ENCODE data around the gene KDM7A. TPM values are rescaled to one million over a fixed set of nuclear protein-coding genes. Genes with fewer than 3 reads are reported as not detected.
"Not testable (repeated sequence)": the region's sequence is repeated elsewhere in the genome, so short reads cannot be mapped to it uniquely, and the experiment has no call there.

The KDM7A gene
- total RNA-seq, 1 donor from 2014 or later: 8.4 TPM

DNA sequence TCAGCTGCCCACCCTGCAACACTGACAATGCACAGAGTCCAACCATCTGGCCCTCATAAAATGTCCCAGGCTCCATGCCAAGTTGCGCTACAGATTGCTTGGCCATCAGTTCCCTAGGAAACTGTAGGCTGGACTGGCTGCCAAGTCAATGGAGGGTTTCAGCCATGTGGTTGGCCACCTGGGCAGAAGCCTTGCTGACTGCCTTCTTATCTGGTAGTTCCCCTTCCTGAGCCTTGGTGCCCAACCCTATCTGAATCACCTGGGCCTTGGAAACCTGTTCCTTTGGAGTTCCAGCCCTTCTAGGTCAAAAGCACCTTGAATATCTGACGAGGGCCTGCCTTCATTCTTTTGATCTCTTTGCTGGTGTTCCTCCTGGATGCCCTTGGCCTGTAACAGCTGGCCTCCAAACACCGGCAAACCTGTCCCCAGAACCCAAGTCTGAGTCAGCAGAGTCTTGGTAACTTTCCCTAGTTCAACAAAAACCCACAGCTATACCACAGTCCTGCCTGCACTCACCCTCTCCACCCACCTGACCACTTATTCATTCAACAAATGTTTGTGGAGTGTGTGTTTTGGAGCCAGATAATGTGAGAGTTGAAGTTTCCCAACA is 37.4 kb upstream of the KDM7A start:
- no peak overlapping the region for H3K9ac ChIP-seq (ENCODE audit: low read depth in 1 of 3, low read length in 3 of 3)
- H3K36me3 ChIP-seq (ENCODE audit: control insufficient read depth in 3 of 3, insufficient read depth in 3 of 3, low read length in 3 of 3): no peaks in the 10 kb centered on the region
- H3K4me1 ChIP-seq (ENCODE audit: control insufficient read depth in 3 of 3, insufficient read depth in 3 of 3, low read length in 3 of 3): peaks cover 0 to 6% (median 0%) of the 10 kb centered on the region in 3 donors
- H3K9me3 ChIP-seq (ENCODE audit: control insufficient read depth in 3 of 3, low read length in 3 of 3): peaks cover 0 to 5% (median 0%) of the 10 kb centered on the region in 3 donors
- peaks cover 0 to 5% (median 3%) of the 10 kb centered on the region in 3 donors for H3K27me3 ChIP-seq (ENCODE audit: control insufficient read depth in 3 of 3, insufficient read depth in 3 of 3, low read length in 3 of 3)
- H3K27ac ChIP-seq (ENCODE audit: low read depth, low read length): peak overlapping the region; percentile 40
- H3K4me3 ChIP-seq (ENCODE audit: low read length in 3 of 3): no peak overlapping the region

DNA sequence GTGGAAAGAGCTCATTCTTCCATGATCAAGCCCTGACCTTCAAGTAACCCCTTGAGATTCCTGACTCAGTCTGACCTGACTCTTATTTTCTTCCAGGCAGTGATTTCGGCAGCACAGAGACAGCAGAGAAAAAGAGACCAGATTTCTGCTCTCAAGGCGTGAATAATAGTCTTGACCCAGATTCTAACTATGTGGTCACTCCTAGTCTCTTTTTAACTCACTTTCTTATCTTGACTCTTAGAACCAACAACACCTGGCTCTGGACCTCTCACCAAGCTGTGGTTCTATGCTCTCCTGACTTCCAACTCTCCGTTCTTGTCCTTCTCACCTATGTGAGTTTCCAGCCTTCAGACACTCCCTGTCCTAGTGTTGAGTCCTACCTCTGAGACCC is 36.9 kb upstream of the KDM7A start:
- peak overlapping the region; percentile 40 for H3K27ac ChIP-seq (ENCODE audit: low read depth, low read length)
- peaks cover 0 to 6% (median 0%) of the 10 kb centered on the region in 3 donors for H3K4me1 ChIP-seq (ENCODE audit: control insufficient read depth in 3 of 3, insufficient read depth in 3 of 3, low read length in 3 of 3)
- H3K9me3 ChIP-seq (ENCODE audit: control insufficient read depth in 3 of 3, low read length in 3 of 3): peaks cover 0 to 5% (median 0%) of the 10 kb centered on the region in 3 donors
- no peaks in the 10 kb centered on the region for H3K36me3 ChIP-seq (ENCODE audit: control insufficient read depth in 3 of 3, insufficient read depth in 3 of 3, low read length in 3 of 3)
- no peak overlapping the region for H3K9ac ChIP-seq (ENCODE audit: low read depth in 1 of 3, low read length in 3 of 3)
- H3K27me3 ChIP-seq (ENCODE audit: control insufficient read depth in 3 of 3, insufficient read depth in 3 of 3, low read length in 3 of 3): peaks cover 0 to 5% (median 3%) of the 10 kb centered on the region in 3 donors
- no peak overlapping the region for H3K4me3 ChIP-seq (ENCODE audit: low read length in 3 of 3)

DNA sequence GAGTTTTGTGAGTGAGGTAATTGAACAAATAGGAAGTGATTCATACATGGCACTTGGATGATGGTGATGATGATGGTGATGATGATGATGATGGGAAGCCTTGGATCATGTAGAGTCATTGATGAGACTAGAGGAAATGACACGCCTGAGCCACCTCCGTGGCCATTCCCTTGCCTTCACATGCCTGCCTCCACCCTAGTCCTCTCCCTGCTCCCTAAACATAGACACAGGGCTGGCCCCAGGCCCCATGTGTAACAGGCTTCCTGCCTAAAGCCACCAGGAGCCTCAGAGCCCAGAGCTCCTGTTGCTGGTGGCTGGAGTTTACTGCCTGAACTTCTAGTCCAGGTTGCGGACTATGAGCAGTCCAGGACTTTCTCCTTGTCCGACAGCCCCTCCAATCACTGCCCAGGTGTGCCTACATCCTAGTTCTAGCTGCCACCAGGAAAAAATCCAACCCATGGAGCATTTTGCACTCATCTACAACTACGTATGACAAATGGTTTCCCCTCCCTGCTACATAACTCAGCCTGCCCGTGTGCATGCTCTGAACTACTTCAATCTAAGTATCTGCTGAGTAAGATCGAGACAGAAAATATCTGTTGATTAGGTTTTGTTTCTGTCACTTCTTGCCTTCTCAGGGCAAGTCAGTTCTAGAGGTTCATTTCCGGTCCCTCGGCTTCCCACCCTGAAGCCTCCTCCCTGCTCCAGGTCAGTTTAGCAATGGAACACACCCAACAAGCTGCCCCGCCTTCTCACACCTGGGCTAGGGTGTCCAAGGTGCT is 35.5 kb upstream of the KDM7A start:
- Histone ChIP-seq H3K27me3 (ENCODE audit: control insufficient read depth in 3 of 3, insufficient read depth in 3 of 3, low read length in 3 of 3) (peaks cover 0 to 5% (median 3%) of the 10 kb centered on the region in 3 donors), H3K27ac (ENCODE audit: low read depth, low read length) (no peak overlapping the region), H3K36me3 (ENCODE audit: control insufficient read depth in 3 of 3, insufficient read depth in 3 of 3, low read length in 3 of 3) (no peaks in the 10 kb centered on the region), H3K4me1 (ENCODE audit: control insufficient read depth in 3 of 3, insufficient read depth in 3 of 3, low read length in 3 of 3) (peaks cover 0 to 6% (median 0%) of the 10 kb centered on the region in 3 donors), H3K9ac (ENCODE audit: low read depth in 1 of 3, low read length in 3 of 3) (no peak overlapping the region), H3K9me3 (ENCODE audit: control insufficient read depth in 3 of 3, low read length in 3 of 3) (peaks cover 0 to 5% (median 0%) of the 10 kb centered on the region in 3 donors), H3K4me3 (ENCODE audit: low read length in 3 of 3) (no peak overlapping the region)

DNA sequence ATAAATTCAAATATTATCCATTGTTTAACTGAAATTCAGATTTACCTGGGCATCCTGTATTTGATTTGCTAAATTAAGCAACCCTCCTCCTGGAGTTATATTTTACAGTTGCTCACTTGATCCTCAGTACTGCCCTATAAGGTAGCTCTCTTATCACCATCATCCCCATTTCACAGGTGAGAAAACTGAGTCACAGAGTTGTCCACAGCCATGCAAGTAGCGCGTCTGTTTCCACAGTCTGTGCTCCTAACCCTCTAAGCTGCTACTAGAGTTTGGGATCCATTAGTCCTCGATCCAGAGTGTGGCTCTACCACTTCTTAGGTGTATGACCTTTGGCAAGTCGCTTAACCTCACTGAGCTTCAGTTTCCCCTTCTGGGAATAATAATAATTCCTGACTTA is 34.9 kb upstream of the KDM7A start:
- peaks cover 0 to 5% (median 0%) of the 10 kb centered on the region in 3 donors for H3K9me3 ChIP-seq (ENCODE audit: control insufficient read depth in 3 of 3, low read length in 3 of 3)
- no peaks in the 10 kb centered on the region for H3K36me3 ChIP-seq (ENCODE audit: control insufficient read depth in 3 of 3, insufficient read depth in 3 of 3, low read length in 3 of 3)
- peaks cover 0 to 6% (median 0%) of the 10 kb centered on the region in 3 donors for H3K4me1 ChIP-seq (ENCODE audit: control insufficient read depth in 3 of 3, insufficient read depth in 3 of 3, low read length in 3 of 3)
- H3K9ac ChIP-seq (ENCODE audit: low read depth in 1 of 3, low read length in 3 of 3): no peak overlapping the region
- no peak overlapping the region for H3K4me3 ChIP-seq (ENCODE audit: low read length in 3 of 3)
- H3K27me3 ChIP-seq (ENCODE audit: control insufficient read depth in 3 of 3, insufficient read depth in 3 of 3, low read length in 3 of 3): peaks cover 0 to 5% (median 3%) of the 10 kb centered on the region in 3 donors
- H3K27ac ChIP-seq (ENCODE audit: low read depth, low read length): no peak overlapping the region

DNA sequence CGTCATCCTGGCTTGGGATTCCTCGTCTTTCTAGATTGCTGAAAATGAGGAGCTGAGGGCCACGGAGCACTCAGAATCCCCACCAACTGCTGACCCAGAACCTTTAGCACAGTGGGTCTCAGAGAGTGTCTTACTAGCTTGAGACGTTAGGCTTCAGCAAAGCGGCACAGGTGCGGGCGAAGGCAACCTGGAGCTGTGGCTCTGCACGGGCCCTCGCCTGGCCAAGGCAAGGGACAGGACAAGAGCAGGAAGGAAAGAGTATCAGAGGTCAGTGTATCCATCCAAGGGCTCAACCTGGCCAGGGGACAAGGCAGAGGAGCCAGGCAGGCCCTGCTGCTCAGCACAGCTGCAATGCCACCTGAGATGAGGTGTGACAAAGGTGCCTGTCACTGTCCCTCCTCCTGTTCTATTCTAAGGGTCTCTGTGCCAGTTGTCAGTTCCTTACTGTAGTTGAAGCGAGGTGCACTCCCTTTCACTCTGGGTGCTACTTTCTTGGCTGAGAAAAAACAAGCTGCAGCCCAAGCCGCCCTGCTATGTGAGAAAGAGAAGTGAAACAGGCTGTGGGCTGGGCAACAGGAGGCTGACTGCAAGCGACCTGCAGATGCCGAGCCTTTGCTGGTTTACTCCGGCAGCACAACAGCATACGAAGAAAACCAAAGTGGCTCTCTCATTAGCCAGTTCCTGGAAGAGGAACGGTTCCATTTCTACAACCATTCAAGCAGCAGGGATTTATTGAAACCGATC is 33.3 kb upstream of the KDM7A start:
- Histone ChIP-seq H3K4me3 (ENCODE audit: low read length in 3 of 3) (no peak overlapping the region), H3K4me1 (ENCODE audit: control insufficient read depth in 3 of 3, insufficient read depth in 3 of 3, low read length in 3 of 3) (peaks cover 0 to 6% (median 0%) of the 10 kb centered on the region in 3 donors), H3K9me3 (ENCODE audit: control insufficient read depth in 3 of 3, low read length in 3 of 3) (no peaks in the 10 kb centered on the region), H3K27me3 (ENCODE audit: control insufficient read depth in 3 of 3, insufficient read depth in 3 of 3, low read length in 3 of 3) (peaks cover 0 to 3% (median under 1%) of the 10 kb centered on the region in 3 donors), H3K9ac (ENCODE audit: low read depth in 1 of 3, low read length in 3 of 3) (no peak overlapping the region), H3K36me3 (ENCODE audit: control insufficient read depth in 3 of 3, insufficient read depth in 3 of 3, low read length in 3 of 3) (no peaks in the 10 kb centered on the region), H3K27ac (ENCODE audit: low read depth, low read length) (no peak overlapping the region)

DNA sequence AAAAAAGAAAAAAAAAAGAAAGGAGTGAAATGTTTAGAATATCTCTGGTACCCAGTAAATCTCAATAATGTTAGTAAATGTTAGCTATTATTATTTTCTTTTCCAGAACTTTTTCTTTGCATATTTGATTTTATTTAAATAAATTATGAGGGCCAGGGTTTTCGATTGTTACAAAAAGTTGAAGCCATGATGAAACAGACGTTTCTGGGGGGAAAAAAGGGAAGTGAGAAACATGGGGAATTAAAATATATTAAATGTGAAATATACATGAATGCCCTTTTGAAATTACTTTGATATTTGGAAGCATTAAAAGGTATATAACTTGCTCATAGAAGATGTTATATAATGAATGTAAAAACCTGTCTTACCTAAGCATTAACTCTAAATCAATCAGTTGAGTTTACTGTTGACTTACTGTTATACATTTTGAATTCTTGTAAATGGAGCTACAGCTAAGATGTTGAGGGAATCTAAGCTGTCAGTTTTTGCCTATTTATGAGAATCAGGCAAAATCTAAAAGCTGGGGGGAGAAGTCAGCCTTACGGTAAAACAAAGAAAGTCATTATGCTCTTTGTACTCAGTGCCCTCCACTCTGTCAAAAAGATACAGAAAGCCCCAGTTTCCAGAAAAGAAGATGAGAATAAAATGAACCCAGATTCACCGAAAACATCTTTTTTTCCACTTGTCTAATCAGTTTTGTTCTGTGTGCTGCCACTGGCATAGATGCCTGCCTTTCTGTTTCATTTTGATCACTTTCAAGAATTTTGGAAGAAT is 30.0 kb upstream of the KDM7A start:
- no peak overlapping the region for H3K4me3 ChIP-seq (ENCODE audit: low read length in 3 of 3)
- no peak overlapping the region for H3K9ac ChIP-seq (ENCODE audit: low read depth in 1 of 3, low read length in 3 of 3)
- no peaks in the 10 kb centered on the region for H3K9me3 ChIP-seq (ENCODE audit: control insufficient read depth in 3 of 3, low read length in 3 of 3)
- peaks cover 0 to 6% (median 0%) of the 10 kb centered on the region in 3 donors for H3K4me1 ChIP-seq (ENCODE audit: control insufficient read depth in 3 of 3, insufficient read depth in 3 of 3, low read length in 3 of 3)
- H3K27me3 ChIP-seq (ENCODE audit: control insufficient read depth in 3 of 3, insufficient read depth in 3 of 3, low read length in 3 of 3): peaks cover 0 to 2% (median 0%) of the 10 kb centered on the region in 3 donors
- H3K27ac ChIP-seq (ENCODE audit: low read depth, low read length): no peak overlapping the region
- H3K36me3 ChIP-seq (ENCODE audit: control insufficient read depth in 3 of 3, insufficient read depth in 3 of 3, low read length in 3 of 3): no peaks in the 10 kb centered on the region

DNA sequence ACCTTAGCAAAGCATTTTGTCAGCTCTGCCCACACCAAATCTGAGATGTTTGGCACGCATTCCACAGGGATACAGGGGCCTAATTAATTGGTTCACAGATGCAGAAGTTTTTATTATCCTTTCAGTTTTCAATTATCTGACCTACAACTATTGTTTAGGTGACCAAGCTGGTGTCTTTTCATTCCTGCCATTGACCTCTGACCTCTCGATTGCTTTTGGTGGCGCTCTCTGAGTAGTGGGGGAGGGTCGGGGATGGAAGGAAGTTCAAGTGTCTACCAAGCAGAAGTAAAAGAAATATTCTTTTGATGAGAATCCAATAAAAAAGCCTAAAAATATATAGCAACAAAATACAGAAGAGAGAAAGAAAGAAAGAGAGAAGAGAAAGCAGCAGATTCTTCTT is 28.8 kb upstream of the KDM7A start:
- no peaks in the 10 kb centered on the region for H3K27me3 ChIP-seq (ENCODE audit: control insufficient read depth in 3 of 3, insufficient read depth in 3 of 3, low read length in 3 of 3)
- H3K9me3 ChIP-seq (ENCODE audit: control insufficient read depth in 3 of 3, low read length in 3 of 3): no peaks in the 10 kb centered on the region
- no peak overlapping the region for H3K27ac ChIP-seq (ENCODE audit: low read depth, low read length)
- H3K9ac ChIP-seq (ENCODE audit: low read depth in 1 of 3, low read length in 3 of 3): no peak overlapping the region
- H3K4me1 ChIP-seq (ENCODE audit: control insufficient read depth in 3 of 3, insufficient read depth in 3 of 3, low read length in 3 of 3): peaks cover 0 to 6% (median 0%) of the 10 kb centered on the region in 3 donors
- no peak overlapping the region for H3K4me3 ChIP-seq (ENCODE audit: low read length in 3 of 3)
- H3K36me3 ChIP-seq (ENCODE audit: control insufficient read depth in 3 of 3, insufficient read depth in 3 of 3, low read length in 3 of 3): no peaks in the 10 kb centered on the region

DNA sequence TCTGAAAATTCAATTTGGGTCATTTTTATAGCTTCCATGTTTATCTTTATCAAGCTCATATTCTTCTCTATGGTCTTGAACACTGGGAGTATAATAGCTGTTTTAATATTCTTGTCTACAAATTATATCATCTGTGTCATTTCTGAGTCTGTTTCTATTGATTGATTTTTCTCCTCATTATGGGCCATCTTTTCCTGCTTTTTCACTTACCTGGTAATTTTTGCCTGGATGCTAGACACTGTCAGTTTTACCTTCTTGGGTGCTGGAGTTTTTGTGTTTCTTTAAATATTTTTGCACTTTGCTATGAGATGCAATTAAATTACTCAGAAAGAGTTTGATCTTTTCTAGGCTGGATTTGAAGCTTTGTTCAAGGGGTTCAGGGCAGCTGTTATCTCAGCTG is 26.8 kb upstream of the KDM7A start:
- no peak overlapping the region for H3K9ac ChIP-seq (ENCODE audit: low read depth in 1 of 3, low read length in 3 of 3)
- H3K27ac ChIP-seq (ENCODE audit: low read depth, low read length): no peak overlapping the region
- H3K36me3 ChIP-seq (ENCODE audit: control insufficient read depth in 3 of 3, insufficient read depth in 3 of 3, low read length in 3 of 3): no peaks in the 10 kb centered on the region
- H3K9me3 ChIP-seq (ENCODE audit: control insufficient read depth in 3 of 3, low read length in 3 of 3): no peaks in the 10 kb centered on the region
- no peaks in the 10 kb centered on the region for H3K4me1 ChIP-seq (ENCODE audit: control insufficient read depth in 3 of 3, insufficient read depth in 3 of 3, low read length in 3 of 3)
- H3K27me3 ChIP-seq (ENCODE audit: control insufficient read depth in 3 of 3, insufficient read depth in 3 of 3, low read length in 3 of 3): no peaks in the 10 kb centered on the region
- H3K4me3 ChIP-seq (ENCODE audit: low read length in 3 of 3): no peak overlapping the region

DNA sequence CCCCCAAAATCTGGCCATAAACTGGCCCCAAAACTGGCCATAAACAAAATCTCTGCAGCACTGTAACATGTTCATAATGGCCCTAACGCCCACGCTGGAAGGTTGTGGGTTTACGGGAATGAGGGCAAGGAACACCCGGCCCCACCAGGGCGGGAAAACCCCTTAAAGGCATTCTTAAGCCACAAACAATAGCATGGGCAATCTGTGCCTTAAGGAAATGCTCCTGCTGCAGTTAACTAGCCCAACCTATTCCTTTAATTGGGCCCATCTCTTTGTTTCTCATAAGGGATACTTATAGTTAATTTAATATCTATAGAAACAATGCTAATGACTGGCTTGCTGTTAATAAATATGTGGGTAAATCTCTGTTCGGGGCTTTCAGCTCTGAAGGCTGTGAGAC is 26.2 kb upstream of the KDM7A start:
- H3K4me1 ChIP-seq (ENCODE audit: control insufficient read depth in 3 of 3, insufficient read depth in 3 of 3, low read length in 3 of 3); H3K27ac ChIP-seq (ENCODE audit: low read depth, low read length); H3K4me3 ChIP-seq (ENCODE audit: low read length in 3 of 3): not testable (repeated sequence)

More for the DNA sequence above, 26.2 kb upstream of the KDM7A start:
- not testable (repeated sequence) for H3K9ac ChIP-seq (ENCODE audit: low read depth in 1 of 3, low read length in 3 of 3); H3K36me3 ChIP-seq (ENCODE audit: control insufficient read depth in 3 of 3, insufficient read depth in 3 of 3, low read length in 3 of 3); H3K9me3 ChIP-seq (ENCODE audit: control insufficient read depth in 3 of 3, low read length in 3 of 3); H3K27me3 ChIP-seq (ENCODE audit: control insufficient read depth in 3 of 3, insufficient read depth in 3 of 3, low read length in 3 of 3)
